T-cell (primary cell): Measurements from ENCODE around the gene PERP. TPM values are rescaled to one million over a fixed set of nuclear protein-coding genes. Genes with fewer than 3 reads are reported as not detected.

Experiments
- ATAC-seq, 4 experiments: fragments of 200-7000 bp in 3 of 4; fragments of 150-1000 bp in 1 of 4; cut with Tn5 transposase; replicated peaks in 1 of 4; 1 replicate in 3 of 4; 2 replicates in 1 of 4; pipeline ENCODE4 v1.10.0; 2021; ENCODE audit warnings: moderate library complexity in 3 of 4, mild to moderate bottlenecking in 2 of 4, moderate number of reproducible peaks in 1 of 4
- CTCF ChIA-PET, 2 donors: fragments of 300-600 bp; sonication (Branson Sonifier 250); formaldehyde crosslinking; loops; one replicate each; lab custom pipeline; 2022; ENCODE audit warnings: antibody characterized with exemption in 2 of 2; lab: Charles Lee
- POLR2A ChIA-PET, 2 donors: fragments of 300-600 bp; sonication (Branson Sonifier 250); formaldehyde crosslinking; loops; one replicate each; lab custom pipeline; 2022; ENCODE audit warnings: antibody characterized with exemption in 2 of 2; lab: Charles Lee
- DNase-seq, 35 experiments: peaks; one replicate each; pipeline versions ENCODE4 v3.0.0 to v3.0.0-alpha.2; 2013 to 2023
- H3K27ac ChIP-seq: one replicate; pipeline ENCODE4 v1.5.1; 2013; ENCODE audit warnings: low read length
- H3K27me3 ChIP-seq, 2 experiments: replicated peaks in 1 of 2; 1 replicate in 1 of 2; 2 replicates in 1 of 2; pipeline versions ENCODE4 v1.6.1 to v1.7.0; 2013; ENCODE audit warnings: low read length in 1 of 2, mixed read lengths in 1 of 2; ENCODE audit not compliant: control insufficient read depth in 2 of 2, insufficient read depth in 2 of 2; ENCODE audit errors: extremely low read depth in 1 of 2
- H3K36me3 ChIP-seq, 2 donors: 1 replicate in 1 of 2; 2 replicates in 1 of 2; pipeline versions ENCODE4 v1.6.1 to v1.7.0; 2013; ENCODE audit warnings: low read length in 1 of 2; ENCODE audit not compliant: control insufficient read depth in 2 of 2, insufficient read depth in 1 of 2; ENCODE audit errors: extremely low read depth in 1 of 2
- H3K4me1 ChIP-seq, 2 experiments: 1 replicate in 1 of 2; 2 replicates in 1 of 2; pipeline versions ENCODE4 v1.6.1 to v1.7.0; 2013; ENCODE audit warnings: low read length in 2 of 2, mixed read lengths in 1 of 2; ENCODE audit not compliant: insufficient read depth in 2 of 2, control insufficient read depth in 1 of 2; ENCODE audit errors: extremely low read depth in 1 of 2
- H3K4me3 ChIP-seq, 2 donors: 1 replicate in 1 of 2; 2 replicates in 1 of 2; pipeline versions ENCODE4 v1.5.1 to v1.7.0; 2013; ENCODE audit warnings: mild to moderate bottlenecking in 2 of 2, low read length in 1 of 2, moderate library complexity in 1 of 2; ENCODE audit not compliant: control insufficient read depth in 1 of 2; ENCODE audit errors: extremely low read depth in 1 of 2
- H3K9me3 ChIP-seq: 2 replicates; pipeline ENCODE4 v1.7.0; 2013
- H3K27ac Mint-ChIP-seq, 2 donors: one replicate each; pipeline ENCODE4 v1.8.0; 2020 to 2021; ENCODE audit warnings: mild to moderate bottlenecking in 2 of 2, mixed read lengths in 2 of 2
- H3K27me3 Mint-ChIP-seq, 2 donors: one replicate each; pipeline ENCODE4 v1.8.0; 2021 to 2022; ENCODE audit warnings: mixed read lengths in 2 of 2
- H3K36me3 Mint-ChIP-seq: one replicate; pipeline ENCODE4 v1.8.0; 2021; ENCODE audit warnings: mixed read lengths
- H3K4me1 Mint-ChIP-seq, 3 donors: one replicate each; pipeline ENCODE4 v1.8.0; 2020 to 2022; ENCODE audit warnings: mixed read lengths in 3 of 3, mild to moderate bottlenecking in 1 of 3
- H3K4me3 Mint-ChIP-seq, 3 donors: one replicate each; pipeline ENCODE4 v1.8.0; 2020 to 2022; ENCODE audit warnings: mild to moderate bottlenecking in 3 of 3, mixed read lengths in 3 of 3, moderate library complexity in 3 of 3
- H3K9me3 Mint-ChIP-seq, 3 donors: one replicate each; pipeline ENCODE4 v1.8.0; 2020 to 2022; ENCODE audit warnings: mixed read lengths in 3 of 3
- WGBS: methylation state at CpG from one replicate; pipeline ENCODE4 v1.1.5; 2013; ENCODE audit warnings: missing lambda C conversion rate; ENCODE audit not compliant: insufficient coverage; 5-methylcytosine and 5-hydroxymethylcytosine counted together
- total RNA-seq, 35 experiments: library from RNA in 6 of 35; stranded (reverse) in 6 of 35; fragments of 120-200 nt in 1 of 35; gene quantifications; one replicate each; pipeline versions ENCODE4 v1.2.1 to v1.2.4 and lab custom pipeline; 2013 to 2026

PERP gene
- total RNA-seq, 5 donors from 2014 or later (not counting 1 experiment from before 2014, with no cell fraction given) = 0.80 to 6.2 (median 2.4) TPM

DNA sequence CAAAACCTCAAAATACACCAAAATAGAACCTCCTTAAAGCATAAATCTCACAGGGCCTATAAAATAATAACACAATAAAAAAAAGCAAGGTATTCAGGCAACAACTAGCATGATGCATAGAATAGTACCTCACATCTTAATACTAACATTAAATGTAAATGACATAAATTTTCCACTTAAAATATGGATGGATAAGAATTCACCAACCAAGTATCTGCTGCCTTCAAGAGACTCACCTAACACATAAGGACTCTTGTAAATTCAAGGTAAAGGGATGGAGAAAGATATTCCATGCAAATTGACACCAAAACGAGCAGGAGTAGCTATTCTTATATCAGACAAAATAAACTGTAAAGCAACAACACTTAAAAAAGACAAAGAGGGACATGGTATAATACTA lies 52.2 kb downstream of the PERP start:
- no peak overlapping the region for H3K27ac ChIP-seq
- H3K4me1 ChIP-seq = no peaks in the 10 kb centered on the region
- Mint-ChIP-seq H3K27me3 (peaks cover 46 to 58% of the 10 kb centered on the region in 2 donors), H3K4me1 (no peaks in the 10 kb centered on the region), H3K36me3 (no peaks in the 10 kb centered on the region), H3K27ac (no peak overlapping the region), H3K4me3 (no peak overlapping the region), H3K9me3 (peaks cover 8 to 37% (median 17%) of the 10 kb centered on the region in 3 donors)
- ChIA-PET POLR2A (interaction anchor here in 1 of 2 donors (0.6 kb wide), 1 partner anchor 680 kb away, joined by 3 read pairs; no protein-coding TSS in a partner anchor), CTCF (no interaction called here)
- WGBS = no CpG with 5 or more reads among the region's 1 CpG
- peaks cover 0 to 17% of the 10 kb centered on the region in 2 experiments for H3K27me3 ChIP-seq
- H3K9me3 ChIP-seq = no peaks in the 10 kb centered on the region
- DNase-seq = no peak
- no peak overlapping the region for H3K4me3 ChIP-seq
- ATAC-seq = no peak
- H3K36me3 ChIP-seq = no peaks in the 10 kb centered on the region

DNA sequence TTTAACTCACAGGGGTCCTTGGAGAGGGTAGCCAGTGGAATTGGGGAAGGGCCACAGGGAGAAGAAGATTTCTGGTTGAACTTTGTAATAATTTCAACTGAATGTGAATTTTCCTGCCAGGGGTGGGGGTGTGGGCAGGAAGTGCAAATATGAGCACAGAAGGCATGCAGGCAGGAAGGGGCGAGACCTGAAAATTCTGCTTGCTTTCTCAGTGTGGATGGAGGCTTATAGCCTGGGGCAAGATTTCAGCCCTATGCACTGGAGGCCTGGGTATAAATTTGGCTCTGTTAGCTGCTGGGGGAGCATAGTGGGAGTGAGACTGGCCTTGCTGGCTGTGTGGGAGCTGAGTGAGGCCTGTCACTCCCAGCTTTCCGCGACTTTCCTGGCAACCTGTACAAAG lies 54.4 kb downstream of the PERP start:
- CTCF ChIA-PET = no interaction called here
- Mint-ChIP-seq H3K9me3 (peaks cover 7 to 35% (median 19%) of the 10 kb centered on the region in 3 donors), H3K27me3 (peaks cover 38 to 51% of the 10 kb centered on the region in 2 donors), H3K4me1 (no peaks in the 10 kb centered on the region), H3K4me3 (no peak overlapping the region), H3K36me3 (no peaks in the 10 kb centered on the region), H3K27ac (no peak overlapping the region)
- POLR2A ChIA-PET = interaction anchor here (0.5 to 0.6 kb wide), 3 partner anchors 484 to 1081 kb away, joined by 3 to 4 read pairs (median 3); no protein-coding TSS in a partner anchor
- Histone ChIP-seq H3K27me3 (peaks cover 0 to 11% of the 10 kb centered on the region in 2 experiments), H3K4me1 (no peaks in the 10 kb centered on the region), H3K36me3 (no peaks in the 10 kb centered on the region), H3K4me3 (no peak overlapping the region), H3K9me3 (no peaks in the 10 kb centered on the region), H3K27ac (no peak overlapping the region)
- ATAC-seq (no peak), DNase-seq (no peak)
- WGBS = 71% methylated on average over 3 of the region's 3 CpGs

DNA sequence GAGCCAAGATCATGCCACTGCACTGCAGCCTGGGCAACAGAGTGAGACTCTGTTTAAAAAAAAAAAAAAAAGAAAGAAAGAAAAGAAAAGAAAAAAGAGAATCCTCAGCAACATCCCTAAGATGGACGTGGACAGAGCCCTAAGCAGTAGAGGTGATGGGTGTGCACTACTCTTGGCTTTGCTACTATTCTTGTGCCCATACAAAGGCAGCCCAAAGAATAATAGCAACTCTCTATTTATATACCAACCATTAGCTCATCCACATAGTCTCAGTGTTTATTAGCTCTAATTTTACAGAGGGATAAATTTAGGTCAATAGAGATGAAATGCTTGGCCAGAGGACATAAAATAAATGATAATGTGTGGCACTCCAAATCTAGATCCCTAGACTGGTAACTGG lies 62.2 kb downstream of the PERP start:
- no peak overlapping the region for H3K27ac ChIP-seq
- H3K9me3 ChIP-seq = no peaks in the 10 kb centered on the region
- ATAC-seq (no peak), DNase-seq (no peak)
- CTCF ChIA-PET = no interaction called here
- Mint-ChIP-seq H3K36me3 (no peaks in the 10 kb centered on the region), H3K27ac (no peak overlapping the region), H3K4me3 (no peak overlapping the region), H3K9me3 (peaks cover 0 to 13% (median 4%) of the 10 kb centered on the region in 3 donors), H3K4me1 (no peaks in the 10 kb centered on the region), H3K27me3 (peaks cover 2 to 8% of the 10 kb centered on the region in 2 donors)
- no peaks in the 10 kb centered on the region for H3K4me1 ChIP-seq
- POLR2A ChIA-PET = no interaction called here
- no peak overlapping the region for H3K4me3 ChIP-seq
- WGBS = no CpG with 5 or more reads among the region's 1 CpG
- H3K27me3 ChIP-seq = no peaks in the 10 kb centered on the region
- no peaks in the 10 kb centered on the region for H3K36me3 ChIP-seq

DNA sequence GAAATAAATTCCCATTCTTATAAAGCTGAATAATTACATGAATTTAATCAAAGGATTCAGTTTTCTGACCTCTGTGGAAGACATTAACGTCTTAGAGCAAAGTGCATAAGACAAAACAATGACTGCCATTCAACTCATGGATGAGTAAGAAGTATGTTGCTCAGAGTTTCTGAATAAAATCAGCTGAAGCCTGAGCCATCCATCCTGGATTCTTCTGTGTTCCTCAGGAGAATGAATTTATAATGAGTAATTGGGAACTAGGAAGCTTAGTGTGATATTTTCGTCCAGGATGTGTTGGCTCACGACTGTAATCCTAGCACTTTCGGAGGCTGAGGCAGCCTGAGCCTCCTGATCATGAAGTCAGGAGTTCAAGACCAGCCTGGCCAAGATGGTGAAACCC lies 62.8 kb downstream of the PERP start:
- H3K4me3 ChIP-seq = no peak overlapping the region
- H3K9me3 ChIP-seq = no peaks in the 10 kb centered on the region
- no peak for DNase-seq
- ChIA-PET POLR2A (no interaction called here), CTCF (no interaction called here)
- Mint-ChIP-seq H3K36me3 (no peaks in the 10 kb centered on the region), H3K4me1 (no peaks in the 10 kb centered on the region), H3K27ac (no peak overlapping the region), H3K4me3 (no peak overlapping the region), H3K9me3 (peaks cover 0 to 13% (median 4%) of the 10 kb centered on the region in 3 donors), H3K27me3 (peaks cover 2 to 8% of the 10 kb centered on the region in 2 donors)
- no peak for ATAC-seq
- H3K27me3 ChIP-seq = no peaks in the 10 kb centered on the region
- no peaks in the 10 kb centered on the region for H3K4me1 ChIP-seq
- H3K36me3 ChIP-seq = no peaks in the 10 kb centered on the region
- 95% methylated on average over 3 of the region's 4 CpGs for WGBS
- no peak overlapping the region for H3K27ac ChIP-seq

Other genes with a start within 250 kb of the PERP start
- gene TNFAIP3, start 240.2 kb downstream of the PERP start, total RNA-seq = 1,000 to 10,000 TPM in 2 of 5 donors, 100 to 1,000 TPM in 3; 109 to 2,994 (median 145) TPM
- under 1 TPM in 3 of 5 donors, not detected in 2; 0.09 to 0.12 (median 0.10) TPM for gene ARFGEF3, start 54.5 kb upstream of the PERP start, total RNA-seq
- not detected for gene PBOV1, start 111.1 kb upstream of the PERP start, total RNA-seq